Smooth muscle cell (in vitro differentiated cells): ENCODE measurements around the gene PARL. TPM values are rescaled to one million over a fixed set of nuclear protein-coding genes. Genes with fewer than 3 reads are reported as not detected.

Experiments used
- DNase-seq: peaks from one replicate; lab custom pipeline; 2025; ENCODE audit not compliant: unreplicated experiment; lab: John Stamatoyannopoulos, UW
- H2AFZ ChIP-seq: fragments of 200-600 bp; sonication (generic); 2 replicates; pipeline ENCODE4 v1.6.0; 2016; ENCODE audit warnings: antibody characterized with exemption, low read depth, mild to moderate bottlenecking
- H3F3A ChIP-seq: fragments of 200-600 bp; sonication (generic); 2 replicates; pipeline ENCODE4 v1.6.0; 2017; ENCODE audit warnings: antibody characterized with exemption, low read depth
- H3K27ac ChIP-seq: fragments of 200-600 bp; sonication (generic); 2 replicates; pipeline ENCODE4 v1.5.1; 2016; ENCODE audit warnings: low read depth, mild to moderate bottlenecking
- H3K27me3 ChIP-seq: fragments of 200-600 bp; sonication (generic); 2 replicates; pipeline ENCODE4 v1.6.1; 2016; ENCODE audit warnings: low read depth, mild to moderate bottlenecking
- H3K36me3 ChIP-seq: fragments of 200-600 bp; sonication (generic); 2 replicates; pipeline ENCODE4 v1.5.1; 2016; ENCODE audit warnings: low read depth
- H3K4me1 ChIP-seq: fragments of 200-600 bp; sonication (generic); 2 replicates; pipeline ENCODE4 v1.5.1; 2016; ENCODE audit warnings: low read depth
- H3K4me2 ChIP-seq: fragments of 200-600 bp; sonication (generic); 2 replicates; pipeline ENCODE4 v1.6.0; 2016; ENCODE audit warnings: mild to moderate bottlenecking
- H3K4me3 ChIP-seq: fragments of 200-600 bp; sonication (generic); 2 replicates; pipeline ENCODE4 v1.5.1; 2016; ENCODE audit warnings: mild to moderate bottlenecking
- H3K79me2 ChIP-seq: fragments of 200-600 bp; sonication (generic); 2 replicates; pipeline ENCODE4 v1.6.0; 2016; ENCODE audit warnings: low read depth, mild to moderate bottlenecking
- H3K9ac ChIP-seq: fragments of 200-600 bp; sonication (generic); 2 replicates; pipeline ENCODE4 v1.6.0; 2016; ENCODE audit warnings: low read depth
- H3K9me3 ChIP-seq: fragments of 200-600 bp; sonication (generic); replicated peaks from 2 replicates; pipeline ENCODE4 v1.5.1; 2016; ENCODE audit warnings: low read depth
- H4K20me1 ChIP-seq: fragments of 200-600 bp; sonication (generic); 2 replicates; pipeline ENCODE4 v1.6.0; 2016; ENCODE audit warnings: low read depth
- WGBS: methylation state at CpG from one replicate; pipeline ENCODE4 v1.1.7; 2016; ENCODE audit warnings: low lambda C conversion rate; 5-methylcytosine and 5-hydroxymethylcytosine counted together
- polyA plus RNA-seq: library from polyadenylated mRNA; unstranded; fragments of >200 nt; fragmentation: Nextera tagmentation; extraction: Ambion mirVana; gene quantifications from 2 replicates; pipeline ENCODE4 v1.2.1, GENCODE V29; 2016
- total RNA-seq: library from RNA; depleted of rRNA; stranded (reverse); fragments of >200 nt; gene quantifications from 2 replicates; pipeline ENCODE4 v1.2.3, GENCODE V29; 2014
- TF ChIP-seq, protein P1 (sequence below): fragments of 200-600 bp; sonication (generic); IDR thresholded peaks from 2 replicates; pipeline ENCODE4 v1.5.1; 2017; ENCODE audit warnings: borderline replicate concordance, mild to moderate bottlenecking, antibody characterized with exemption; ENCODE audit not compliant: insufficient read depth, poor library complexity, severe bottlenecking

The PARL gene
- total and polyA plus RNA-seq, 2 experiments from 2014 or later: 53.7 to 79.3 TPM

DNA sequence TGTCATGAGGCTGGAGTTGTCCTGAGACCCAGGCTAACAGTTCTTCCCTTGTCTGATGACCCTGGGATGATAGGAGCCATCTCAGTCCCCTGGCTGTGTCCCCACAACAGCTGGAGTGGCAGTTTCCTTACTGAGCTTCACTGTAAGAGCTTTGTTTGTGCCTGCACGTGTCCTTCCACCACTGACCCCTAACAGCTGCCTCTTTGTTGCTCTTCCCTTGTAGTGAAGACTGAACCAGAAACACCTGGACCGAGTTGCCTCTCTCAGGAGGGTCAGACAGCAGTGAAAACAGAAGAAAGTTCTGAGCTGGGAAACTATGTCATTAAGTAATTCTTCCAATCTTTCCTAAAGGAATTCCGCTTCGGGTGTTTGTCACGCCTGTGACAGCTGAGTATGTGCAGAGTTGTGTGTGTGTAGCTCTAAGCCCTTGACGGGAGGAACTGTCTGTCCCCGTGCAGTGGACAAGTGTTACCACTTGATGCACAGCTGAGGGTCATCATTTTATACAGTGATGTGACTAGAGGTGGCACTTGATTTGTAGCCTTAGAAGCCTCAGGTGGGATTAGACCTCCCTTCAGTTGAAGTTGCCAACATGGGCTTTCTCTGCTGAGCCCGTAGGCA, 84.3 kb downstream of the PARL start:
- Histone ChIP-seq H2AFZ (no peak overlapping the region), H3F3A (no peaks in the 10 kb centered on the region), H3K27me3 (no peaks in the 10 kb centered on the region), H3K36me3 (peaks cover 26% of the 10 kb centered on the region), H3K4me2 (no peak overlapping the region), H3K27ac (no peak overlapping the region), H3K4me3 (no peak overlapping the region), H3K79me2 (no peaks in the 10 kb centered on the region), H3K9me3 (no peaks in the 10 kb centered on the region), H3K9ac (no peak overlapping the region), H3K4me1 (no peaks in the 10 kb centered on the region), H4K20me1 (no peaks in the 10 kb centered on the region)
- TF ChIP-seq, protein P1, sequence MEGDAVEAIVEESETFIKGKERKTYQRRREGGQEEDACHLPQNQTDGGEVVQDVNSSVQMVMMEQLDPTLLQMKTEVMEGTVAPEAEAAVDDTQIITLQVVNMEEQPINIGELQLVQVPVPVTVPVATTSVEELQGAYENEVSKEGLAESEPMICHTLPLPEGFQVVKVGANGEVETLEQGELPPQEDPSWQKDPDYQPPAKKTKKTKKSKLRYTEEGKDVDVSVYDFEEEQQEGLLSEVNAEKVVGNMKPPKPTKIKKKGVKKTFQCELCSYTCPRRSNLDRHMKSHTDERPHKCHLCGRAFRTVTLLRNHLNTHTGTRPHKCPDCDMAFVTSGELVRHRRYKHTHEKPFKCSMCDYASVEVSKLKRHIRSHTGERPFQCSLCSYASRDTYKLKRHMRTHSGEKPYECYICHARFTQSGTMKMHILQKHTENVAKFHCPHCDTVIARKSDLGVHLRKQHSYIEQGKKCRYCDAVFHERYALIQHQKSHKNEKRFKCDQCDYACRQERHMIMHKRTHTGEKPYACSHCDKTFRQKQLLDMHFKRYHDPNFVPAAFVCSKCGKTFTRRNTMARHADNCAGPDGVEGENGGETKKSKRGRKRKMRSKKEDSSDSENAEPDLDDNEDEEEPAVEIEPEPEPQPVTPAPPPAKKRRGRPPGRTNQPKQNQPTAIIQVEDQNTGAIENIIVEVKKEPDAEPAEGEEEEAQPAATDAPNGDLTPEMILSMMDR: no peak
- WGBS: 93% methylated on average over 8 of the region's 8 CpGs
- no peak for DNase-seq

DNA sequence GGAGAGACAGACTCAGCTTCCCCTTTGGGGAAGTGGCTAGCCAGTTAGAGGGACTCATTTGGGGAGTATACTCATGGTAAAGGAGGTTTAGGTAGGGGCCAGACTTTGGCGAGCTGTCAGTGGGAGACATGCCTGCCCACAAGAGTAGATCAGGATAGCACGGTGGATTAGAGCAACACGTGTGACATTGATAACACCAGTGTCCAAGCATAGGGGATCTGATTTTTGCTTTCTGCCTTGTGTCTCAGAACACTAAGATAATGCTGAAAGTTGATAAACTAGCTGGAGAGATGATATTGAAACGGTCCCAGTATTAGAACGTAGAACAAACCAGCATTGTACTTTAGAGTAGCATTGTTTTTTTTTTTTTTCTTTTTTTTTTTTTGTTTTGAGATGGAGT, 85.2 kb downstream of the PARL start:
- 89% methylated on average over 5 of the region's 5 CpGs for WGBS
- H3K79me2 ChIP-seq: no peaks in the 10 kb centered on the region
- no peaks in the 10 kb centered on the region for H3K4me1 ChIP-seq
- H3K9me3 ChIP-seq: no peaks in the 10 kb centered on the region
- H3F3A ChIP-seq: no peaks in the 10 kb centered on the region
- no peak overlapping the region for H2AFZ ChIP-seq
- TF ChIP-seq, protein P1: no peak
- DNase-seq: no peak
- H3K9ac ChIP-seq: no peak overlapping the region
- no peak overlapping the region for H3K4me3 ChIP-seq
- no peaks in the 10 kb centered on the region for H3K27me3 ChIP-seq
- H3K27ac ChIP-seq: no peak overlapping the region
- no peaks in the 10 kb centered on the region for H4K20me1 ChIP-seq
- H3K36me3 ChIP-seq: peaks cover 26% of the 10 kb centered on the region
- no peak overlapping the region for H3K4me2 ChIP-seq

DNA sequence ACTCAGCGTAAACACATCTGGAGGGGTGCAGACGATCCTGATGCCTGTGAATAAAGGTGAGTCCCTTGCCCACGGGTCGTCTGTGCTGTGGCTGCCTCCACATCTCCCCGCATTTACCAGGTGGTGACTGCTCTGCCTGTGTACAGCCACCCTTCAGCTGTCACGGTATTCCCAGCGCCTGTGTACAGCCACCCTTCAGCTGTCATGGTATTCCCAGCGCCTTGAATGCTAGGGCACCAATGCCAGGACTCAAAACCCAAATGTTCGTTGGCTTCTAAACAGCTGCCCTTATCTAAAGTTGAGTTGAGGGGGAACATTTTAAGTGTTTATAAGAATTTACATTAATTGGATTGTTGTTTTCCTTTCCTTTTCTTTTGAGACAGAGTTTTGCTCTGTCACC, 86.7 kb downstream of the PARL start:
- Histone ChIP-seq H4K20me1 (no peaks in the 10 kb centered on the region), H3K27me3 (no peaks in the 10 kb centered on the region), H3F3A (no peaks in the 10 kb centered on the region), H3K4me3 (no peak overlapping the region), H3K4me1 (no peaks in the 10 kb centered on the region), H3K27ac (no peak overlapping the region), H2AFZ (no peak overlapping the region), H3K36me3 (peaks cover 26% of the 10 kb centered on the region), H3K9ac (no peak overlapping the region), H3K9me3 (no peaks in the 10 kb centered on the region), H3K4me2 (no peak overlapping the region), H3K79me2 (no peaks in the 10 kb centered on the region)
- WGBS: 95% methylated on average over 9 of the region's 9 CpGs
- no peak for DNase-seq
- TF ChIP-seq, protein P1: no peak

DNA sequence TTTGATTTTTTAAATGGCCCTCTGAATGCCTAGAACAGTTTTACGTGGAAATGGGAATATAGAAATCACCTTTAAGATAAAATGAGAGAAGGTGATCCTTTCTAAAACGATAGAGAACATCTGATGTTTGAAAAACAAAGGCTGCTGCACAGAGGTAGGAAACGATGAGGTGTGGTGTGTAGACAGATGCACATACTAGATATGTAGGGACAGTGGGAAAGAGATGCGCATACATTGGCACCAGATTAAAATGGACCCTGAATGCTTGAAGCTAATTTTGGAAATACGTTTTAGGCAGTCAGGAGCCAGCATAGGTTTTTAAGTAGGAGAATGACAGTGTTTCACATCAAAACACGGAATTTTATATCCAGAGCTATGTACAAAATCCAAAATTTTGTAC, 88.3 kb downstream of the PARL start:
- no peaks in the 10 kb centered on the region for H3F3A ChIP-seq
- WGBS: 96% methylated on average over 6 of the region's 6 CpGs
- no peaks in the 10 kb centered on the region for H3K9me3 ChIP-seq
- no peak overlapping the region for H3K27ac ChIP-seq
- H3K4me1 ChIP-seq: no peaks in the 10 kb centered on the region
- H2AFZ ChIP-seq: no peak overlapping the region
- H3K9ac ChIP-seq: no peak overlapping the region
- H3K4me2 ChIP-seq: no peak overlapping the region
- TF ChIP-seq, protein P1: no peak
- DNase-seq: no peak
- peaks cover 12% of the 10 kb centered on the region for H4K20me1 ChIP-seq
- no peak overlapping the region for H3K4me3 ChIP-seq
- peaks cover 31% of the 10 kb centered on the region for H3K36me3 ChIP-seq
- H3K27me3 ChIP-seq: no peaks in the 10 kb centered on the region
- H3K79me2 ChIP-seq: no peaks in the 10 kb centered on the region
